HCT116 (cell line): ENCODE results near the gene EYA4. TPM values are rescaled to one million over a fixed set of nuclear protein-coding genes. Genes with fewer than 3 reads are reported as not detected.

Experiments used
- ATAC-seq: fragments of 200-7000 bp; cut with Tn5 transposase; 2 replicates; pipeline ENCODE4 v1.9.1; 2020; ENCODE audit warnings: mild to moderate bottlenecking, moderate library complexity
- BruUV-seq: library from RNA; stranded (reverse); fragments of 400-500 nt; replicated peaks from 2 replicates; lab custom pipeline; 2021; lab: Mats Ljungman, UMichigan
- CTCF ChIA-PET: fragments of 300-600 bp; sonication (Branson Sonifier 250); formaldehyde crosslinking; loops from one replicate; lab custom pipeline; 2021; ENCODE audit warnings: antibody characterized with exemption; lab: Charles Lee
- POLR2A ChIA-PET: fragments of 300-600, 350-600 bp; sonication (Branson Sonifier 250); formaldehyde crosslinking; loops from one replicate; lab custom pipeline; 2021; ENCODE audit warnings: antibody characterized with exemption; lab: Charles Lee
- RAD21 ChIA-PET, 2 experiments: fragments of 300-600 bp; sonication (Branson Sonifier 250); formaldehyde crosslinking; loops; one replicate each; lab custom pipeline; 2023; ENCODE audit warnings: low total read pairs in 2 of 2; ENCODE audit not compliant: uncharacterized antibody in 2 of 2, unreplicated experiment in 2 of 2, low non-redundant PET in 1 of 2; lab: Charles Lee
- DNase-seq: peaks from one replicate; pipeline ENCODE4 v3.0.0-alpha.2; 2010; ENCODE audit warnings: low read depth, low spot score
- H2AFZ ChIP-seq: fragments of 200-600 bp; shearing (Covaris generic), sonication (generic); 2 replicates; pipeline ENCODE4 v1.6.1; 2017; ENCODE audit warnings: low read depth, mixed run types, mixed read lengths, antibody characterized with exemption, low read length; ENCODE audit not compliant: poor library complexity, severe bottlenecking
- H3K27ac ChIP-seq: 2 replicates; pipeline ENCODE4 v1.5.1; 2012; ENCODE audit warnings: low read depth, low read length
- H3K27me3 ChIP-seq: fragments of 200-600 bp; sonication (generic); 2 replicates; pipeline ENCODE4 v1.6.1; 2016; ENCODE audit warnings: mixed run types, low read length, mixed read lengths; ENCODE audit not compliant: insufficient read depth
- H3K36me3 ChIP-seq, 2 experiments: fragments of 200-500 bp in 1 of 2; fragments of 200-600 bp in 1 of 2; sonication (Bioruptor generic) in 1 of 2; sonication (generic) in 1 of 2; 2 replicates each; pipeline versions ENCODE4 v1.5.1 to v1.6.1; 2014 to 2016; ENCODE audit warnings: low read length in 2 of 2, inconsistent platforms in 1 of 2, mixed read lengths in 1 of 2, mixed run types in 1 of 2; ENCODE audit not compliant: insufficient read depth in 2 of 2, control insufficient read depth in 1 of 2
- H3K4me1 ChIP-seq, 2 experiments: fragments of 200-600 bp in 1 of 2; sonication (generic) in 1 of 2; 2 replicates each; pipeline versions ENCODE4 v1.5.1 to v1.6.1; 2012 to 2017; ENCODE audit warnings: low read length in 2 of 2, inconsistent platforms in 1 of 2, mild to moderate bottlenecking in 1 of 2, mixed read lengths in 1 of 2, mixed run types in 1 of 2, moderate library complexity in 1 of 2; ENCODE audit not compliant: insufficient read depth in 2 of 2, control insufficient read depth in 1 of 2
- H3K4me2 ChIP-seq: fragments of 200-600 bp; sonication (generic); 2 replicates; pipeline ENCODE4 v1.6.1; 2017; ENCODE audit warnings: mixed run types, low read length, mixed read lengths
- H3K4me3 ChIP-seq, 2 experiments: fragments of 200-600 bp in 1 of 2; sonication (generic) in 1 of 2; replicated peaks in 1 of 2; 2 replicates each; pipeline ENCODE4 v1.5.1; 2011 to 2016; ENCODE audit warnings: low read length in 2 of 2, control low read depth in 1 of 2, low read depth in 1 of 2, mild to moderate bottlenecking in 1 of 2, mixed read lengths in 1 of 2, mixed run types in 1 of 2
- H3K79me2 ChIP-seq: fragments of 200-600 bp; sonication (generic); 2 replicates; pipeline ENCODE4 v1.6.1; 2017; ENCODE audit warnings: mild to moderate bottlenecking, mixed run types, low read length, moderate library complexity, mixed read lengths; ENCODE audit not compliant: insufficient read depth
- H3K9ac ChIP-seq: fragments of 200-600 bp; sonication (generic); 2 replicates; pipeline ENCODE4 v1.6.1; 2016; ENCODE audit warnings: low read length, mixed read lengths
- H3K9me2 ChIP-seq: fragments of 200-600 bp; sonication (generic), shearing (Covaris generic); 2 replicates; pipeline ENCODE4 v1.6.1; 2017; ENCODE audit warnings: mixed run types, mild to moderate bottlenecking, moderate library complexity; ENCODE audit not compliant: insufficient read depth
- H3K9me3 ChIP-seq, 2 experiments: fragments of 200-500 bp in 1 of 2; fragments of 200-600 bp in 1 of 2; sonication (Bioruptor generic) in 1 of 2; sonication (generic) in 1 of 2; 2 replicates each; pipeline ENCODE4 v1.6.1; 2014 to 2017; ENCODE audit warnings: low read length in 2 of 2, mixed read lengths in 2 of 2, inconsistent platforms in 1 of 2, low read depth in 1 of 2, mild to moderate bottlenecking in 1 of 2, mixed run types in 1 of 2, moderate library complexity in 1 of 2; ENCODE audit not compliant: control insufficient read depth in 1 of 2, insufficient read depth in 1 of 2
- H4K20me1 ChIP-seq: fragments of 200-600 bp; sonication (generic), shearing (Covaris generic); 2 replicates; pipeline ENCODE4 v1.6.1; 2017; ENCODE audit warnings: mixed run types, mild to moderate bottlenecking, moderate library complexity; ENCODE audit not compliant: insufficient read depth
- ELF1 ChIP-seq: IDR thresholded peaks from 2 replicates; pipeline ENCODE4 v1.6.1; 2012; ENCODE audit warnings: low read depth, borderline replicate concordance
- EZH2 ChIP-seq: fragments of 200-600 bp; sonication (generic); IDR thresholded peaks from 2 replicates; pipeline ENCODE4 v1.6.1; 2017; ENCODE audit warnings: antibody characterized with exemption, mixed run types
- JUND ChIP-seq: IDR thresholded peaks from 2 replicates; pipeline ENCODE4 v1.6.1; 2012
- POLR2A ChIP-seq: IDR thresholded peaks from 2 replicates; pipeline ENCODE4 v1.7.0; 2011; ENCODE audit warnings: borderline replicate concordance; ENCODE audit not compliant: insufficient read depth, insufficient read length; ENCODE audit errors: extremely low read depth
- POLR2AphosphoS5 ChIP-seq: IDR thresholded peaks from 2 replicates; pipeline ENCODE4 v1.6.1; 2011; ENCODE audit warnings: mild to moderate bottlenecking, low read depth, low read length, moderate library complexity
- RAD21 ChIP-seq: IDR thresholded peaks from 2 replicates; pipeline ENCODE4 v1.6.1; 2012; ENCODE audit warnings: low read depth, mild to moderate bottlenecking
- SIN3A ChIP-seq: IDR thresholded peaks from 2 replicates; pipeline ENCODE4 v1.6.1; 2012; ENCODE audit warnings: low read depth
- SP1 ChIP-seq: IDR thresholded peaks from 2 replicates; pipeline ENCODE4 v1.6.1; 2012; ENCODE audit warnings: low read depth
- SRF ChIP-seq: IDR thresholded peaks from 2 replicates; pipeline ENCODE4 v1.6.1; 2012; ENCODE audit warnings: low read depth
- TCF7L2 ChIP-seq: IDR thresholded peaks from 2 replicates; pipeline ENCODE4 v1.7.0; 2011; ENCODE audit warnings: borderline replicate concordance, inconsistent platforms; ENCODE audit not compliant: insufficient read depth, insufficient read length; ENCODE audit errors: extremely low read depth
- ZFX ChIP-seq: fragments of 450-650 bp; IDR thresholded peaks from 2 replicates; pipeline ENCODE4 v1.6.1; 2017
- ZNF274 ChIP-seq: fragments of 200-500 bp; sonication (Bioruptor generic); IDR thresholded peaks from 2 replicates; pipeline ENCODE4 v1.6.1; 2014; ENCODE audit warnings: mild to moderate bottlenecking, low read depth, low read length, inconsistent platforms
- intact Hi-C: fragments of 100-400 bp; cut with micrococcal nuclease; formaldehyde crosslinking; loops from 2 replicates; pipeline ENCODE4 v1.10.0; 2022
- total RNA-seq: library from RNA; stranded (reverse); gene quantifications from one replicate; pipeline ENCODE4 v1.2.1, GENCODE V29; 2021; ENCODE audit not compliant: unreplicated experiment
- TF ChIP-seq, protein P1 (sequence below): IDR thresholded peaks from 2 replicates; pipeline ENCODE4 v1.6.1; 2012; ENCODE audit warnings: low read depth
- TF ChIP-seq, protein P2 (sequence below): IDR thresholded peaks from 2 replicates; pipeline ENCODE4 v1.6.1; 2011; ENCODE audit warnings: mild to moderate bottlenecking, low read length, moderate library complexity; ENCODE audit not compliant: insufficient replicate concordance; ENCODE audit errors: extremely low read depth
- TF ChIP-seq, protein P3 (sequence below): IDR thresholded peaks from 2 replicates; pipeline ENCODE4 v1.6.1; 2012

EYA4 gene
- total RNA-seq, 1 experiment from 2014 or later: not detected

DNA sequence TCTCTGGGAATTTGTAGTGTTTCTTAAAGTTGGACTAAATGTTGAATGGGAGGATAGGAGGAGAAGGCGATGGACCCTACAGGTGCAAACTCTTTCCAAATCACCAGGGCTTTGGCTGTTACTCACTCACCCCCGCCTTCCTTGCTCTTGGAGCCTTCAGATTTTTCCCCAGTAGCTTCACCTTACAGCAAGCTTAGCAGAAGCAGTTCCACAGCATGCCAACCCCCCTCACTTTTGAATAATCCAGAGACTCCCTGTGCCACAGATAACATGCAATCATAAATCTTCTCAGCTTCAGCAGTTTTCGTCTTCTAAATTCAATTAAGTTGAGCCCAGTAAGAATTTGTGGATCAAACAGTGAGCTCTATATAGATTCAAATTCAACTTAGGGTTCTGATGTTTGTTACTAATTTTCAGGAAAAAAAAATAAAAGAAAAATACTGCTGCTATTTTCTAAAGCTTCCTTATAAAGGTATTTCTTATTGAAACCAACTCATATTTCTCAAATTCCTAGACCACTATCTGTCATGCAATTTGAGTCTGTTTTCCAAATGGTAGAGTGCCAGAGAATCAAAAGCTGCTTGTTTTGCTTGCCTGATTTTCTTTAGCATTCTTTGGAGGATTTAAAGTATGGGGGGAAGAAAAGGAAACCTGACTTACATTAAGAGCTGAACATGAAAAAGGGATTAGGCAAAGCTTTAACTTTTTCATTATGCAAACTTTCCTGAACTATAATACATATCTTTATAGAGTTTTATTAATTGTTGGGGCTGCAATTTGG lies 166.4 kb downstream of the EYA4 start (continued):
- TF ChIP-seq, protein P1, sequence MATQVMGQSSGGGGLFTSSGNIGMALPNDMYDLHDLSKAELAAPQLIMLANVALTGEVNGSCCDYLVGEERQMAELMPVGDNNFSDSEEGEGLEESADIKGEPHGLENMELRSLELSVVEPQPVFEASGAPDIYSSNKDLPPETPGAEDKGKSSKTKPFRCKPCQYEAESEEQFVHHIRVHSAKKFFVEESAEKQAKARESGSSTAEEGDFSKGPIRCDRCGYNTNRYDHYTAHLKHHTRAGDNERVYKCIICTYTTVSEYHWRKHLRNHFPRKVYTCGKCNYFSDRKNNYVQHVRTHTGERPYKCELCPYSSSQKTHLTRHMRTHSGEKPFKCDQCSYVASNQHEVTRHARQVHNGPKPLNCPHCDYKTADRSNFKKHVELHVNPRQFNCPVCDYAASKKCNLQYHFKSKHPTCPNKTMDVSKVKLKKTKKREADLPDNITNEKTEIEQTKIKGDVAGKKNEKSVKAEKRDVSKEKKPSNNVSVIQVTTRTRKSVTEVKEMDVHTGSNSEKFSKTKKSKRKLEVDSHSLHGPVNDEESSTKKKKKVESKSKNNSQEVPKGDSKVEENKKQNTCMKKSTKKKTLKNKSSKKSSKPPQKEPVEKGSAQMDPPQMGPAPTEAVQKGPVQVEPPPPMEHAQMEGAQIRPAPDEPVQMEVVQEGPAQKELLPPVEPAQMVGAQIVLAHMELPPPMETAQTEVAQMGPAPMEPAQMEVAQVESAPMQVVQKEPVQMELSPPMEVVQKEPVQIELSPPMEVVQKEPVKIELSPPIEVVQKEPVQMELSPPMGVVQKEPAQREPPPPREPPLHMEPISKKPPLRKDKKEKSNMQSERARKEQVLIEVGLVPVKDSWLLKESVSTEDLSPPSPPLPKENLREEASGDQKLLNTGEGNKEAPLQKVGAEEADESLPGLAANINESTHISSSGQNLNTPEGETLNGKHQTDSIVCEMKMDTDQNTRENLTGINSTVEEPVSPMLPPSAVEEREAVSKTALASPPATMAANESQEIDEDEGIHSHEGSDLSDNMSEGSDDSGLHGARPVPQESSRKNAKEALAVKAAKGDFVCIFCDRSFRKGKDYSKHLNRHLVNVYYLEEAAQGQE: no peak
- no peak for TF ChIP-seq RAD21

DNA sequence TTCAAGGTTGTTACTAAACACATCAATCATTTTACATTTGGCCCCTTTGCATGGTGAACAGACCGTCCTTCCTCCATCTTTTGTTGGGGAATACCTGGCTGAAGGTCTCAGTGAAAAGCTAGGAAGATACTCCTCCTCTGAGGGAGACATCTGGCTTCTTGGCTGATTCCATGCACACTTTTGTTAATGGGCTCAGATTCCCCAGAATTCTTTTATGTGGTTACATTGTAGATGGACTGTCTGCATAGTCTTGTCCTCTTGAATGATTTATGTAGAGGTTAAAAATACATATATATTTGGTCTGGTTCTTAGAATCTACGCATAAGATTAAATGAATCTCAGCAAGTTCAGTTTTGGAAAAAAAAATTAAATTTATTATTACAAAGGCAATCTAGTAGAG lies 167.0 kb downstream of the EYA4 start:
- ChIA-PET POLR2A (no interaction called here), CTCF (no interaction called here), RAD21 (no interaction called here)
- Histone ChIP-seq H3K9ac (no peak overlapping the region), H3K27me3 (peaks cover 13% of the 10 kb centered on the region; the same call in 1 of the 2 replicates), H3K9me2 (no peaks in the 10 kb centered on the region), H3K36me3 (no peaks in the 10 kb centered on the region), H3K79me2 (no peaks in the 10 kb centered on the region), H3K4me3 (no peak overlapping the region), H2AFZ (no peak overlapping the region), H4K20me1 (no peaks in the 10 kb centered on the region), H3K27ac (no peak overlapping the region), H3K9me3 (no peaks in the 10 kb centered on the region), H3K4me2 (no peak overlapping the region), H3K4me1 (no peaks in the 10 kb centered on the region)
- DNase-seq: no peak
- BruUV-seq: no TSS peak
- intact Hi-C loops: no loop called here
- ATAC-seq: no peak
- TF ChIP-seq, protein P2, sequence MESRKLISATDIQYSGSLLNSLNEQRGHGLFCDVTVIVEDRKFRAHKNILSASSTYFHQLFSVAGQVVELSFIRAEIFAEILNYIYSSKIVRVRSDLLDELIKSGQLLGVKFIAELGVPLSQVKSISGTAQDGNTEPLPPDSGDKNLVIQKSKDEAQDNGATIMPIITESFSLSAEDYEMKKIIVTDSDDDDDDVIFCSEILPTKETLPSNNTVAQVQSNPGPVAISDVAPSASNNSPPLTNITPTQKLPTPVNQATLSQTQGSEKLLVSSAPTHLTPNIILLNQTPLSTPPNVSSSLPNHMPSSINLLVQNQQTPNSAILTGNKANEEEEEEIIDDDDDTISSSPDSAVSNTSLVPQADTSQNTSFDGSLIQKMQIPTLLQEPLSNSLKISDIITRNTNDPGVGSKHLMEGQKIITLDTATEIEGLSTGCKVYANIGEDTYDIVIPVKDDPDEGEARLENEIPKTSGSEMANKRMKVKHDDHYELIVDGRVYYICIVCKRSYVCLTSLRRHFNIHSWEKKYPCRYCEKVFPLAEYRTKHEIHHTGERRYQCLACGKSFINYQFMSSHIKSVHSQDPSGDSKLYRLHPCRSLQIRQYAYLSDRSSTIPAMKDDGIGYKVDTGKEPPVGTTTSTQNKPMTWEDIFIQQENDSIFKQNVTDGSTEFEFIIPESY: no peak
- no peak for TF ChIP-seq SP1
- TF ChIP-seq ZNF274: no peak
- TF ChIP-seq, protein P3, sequence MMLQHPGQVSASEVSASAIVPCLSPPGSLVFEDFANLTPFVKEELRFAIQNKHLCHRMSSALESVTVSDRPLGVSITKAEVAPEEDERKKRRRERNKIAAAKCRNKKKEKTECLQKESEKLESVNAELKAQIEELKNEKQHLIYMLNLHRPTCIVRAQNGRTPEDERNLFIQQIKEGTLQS: no peak
- no peak for TF ChIP-seq SIN3A
- no peak for TF ChIP-seq RAD21
- no peak for TF ChIP-seq TCF7L2
- TF ChIP-seq SRF: no peak
- TF ChIP-seq, protein P1: no peak
- TF ChIP-seq JUND: no peak
- TF ChIP-seq ELF1: no peak
- TF ChIP-seq ZFX: no peak
- no peak for TF ChIP-seq POLR2A
- no peak for TF ChIP-seq POLR2AphosphoS5
- TF ChIP-seq EZH2: no peak
